GM12892 (cell line): ENCODE measurements around the gene LARGE1.

Experiments used
- POLR2A ChIP-seq: IDR thresholded peaks from 2 replicates; pipeline ENCODE4 v1.6.1; 2011; ENCODE audit warnings: low read depth, low read length, control low read depth
- POLR2AphosphoS5 ChIP-seq: IDR thresholded peaks from 2 replicates; pipeline ENCODE4 v1.6.1; 2011; ENCODE audit warnings: low read depth, low read length, control low read depth
- TAF1 ChIP-seq: IDR thresholded peaks from 2 replicates; pipeline ENCODE4 v1.6.1; 2011; ENCODE audit warnings: low read depth, mild to moderate bottlenecking, control low read depth, low read length, borderline replicate concordance

- TF ChIP-seq TAF1: no peak
- TF ChIP-seq POLR2A: no peak
- no peak for TF ChIP-seq POLR2AphosphoS5
These were observed 688.2 kb downstream of the LARGE1 start for GRCh38 chr22:33232071-33232470.
